HFFc6 (cell line): ENCODE measurements around the gene RTL9. TPM values are rescaled to one million over a fixed set of nuclear protein-coding genes. Genes with fewer than 3 reads are reported as not detected.
A peak's percentile ranks its signal among the peaks of the same experiment; 100 is the strongest.
"Not testable (repeated sequence)": the region's sequence is repeated elsewhere in the genome, so short reads cannot be mapped to it uniquely, and the experiment has no call there.

Experiments
- DNase-seq: peaks from one replicate; pipeline ENCODE4 v3.0.0-alpha.2; 2018
- H3K27ac Mint-ChIP-seq: 2 replicates; pipeline ENCODE4 v1.8.0; 2020; ENCODE audit warnings: mild to moderate bottlenecking, mixed read lengths
- H3K27me3 Mint-ChIP-seq: 2 replicates; pipeline ENCODE4 v1.8.0; 2021; ENCODE audit warnings: mild to moderate bottlenecking, moderate library complexity, mixed read lengths; ENCODE audit not compliant: insufficient read depth
- H3K36me3 Mint-ChIP-seq: 2 replicates; pipeline ENCODE4 v1.8.0; 2021; ENCODE audit warnings: low read depth, mixed read lengths
- H3K4me1 Mint-ChIP-seq: 2 replicates; pipeline ENCODE4 v1.8.0; 2020; ENCODE audit warnings: low read depth, mixed read lengths
- H3K4me3 Mint-ChIP-seq: 2 replicates; pipeline ENCODE4 v1.8.0; 2020; ENCODE audit warnings: mild to moderate bottlenecking, moderate library complexity, mixed read lengths
- H3K9me3 Mint-ChIP-seq: 2 replicates; pipeline ENCODE4 v1.8.0; 2020; ENCODE audit warnings: mild to moderate bottlenecking, mixed read lengths
- CTCF ChIP-seq: fragments of 200-600 bp; sonication (generic); IDR thresholded peaks from 2 replicates; pipeline ENCODE4 v1.5.0; 2021; ENCODE audit warnings: antibody characterized with exemption, mild to moderate bottlenecking
- total RNA-seq, 6 experiments: library from RNA; stranded (reverse); fragmentation: NEBNext Ultra II Directional; extraction: Animal tissue kit (Norgen Biotek cat#: 25700); gene quantifications; 2 replicates in 1 of 6; 3 replicates in 5 of 6; pipeline ENCODE4 v1.2.3, GENCODE V29; 2021

The RTL9 gene
- total RNA-seq, 6 experiments from 2014 or later = 0.24 to 0.48 (median 0.32) TPM

DNA sequence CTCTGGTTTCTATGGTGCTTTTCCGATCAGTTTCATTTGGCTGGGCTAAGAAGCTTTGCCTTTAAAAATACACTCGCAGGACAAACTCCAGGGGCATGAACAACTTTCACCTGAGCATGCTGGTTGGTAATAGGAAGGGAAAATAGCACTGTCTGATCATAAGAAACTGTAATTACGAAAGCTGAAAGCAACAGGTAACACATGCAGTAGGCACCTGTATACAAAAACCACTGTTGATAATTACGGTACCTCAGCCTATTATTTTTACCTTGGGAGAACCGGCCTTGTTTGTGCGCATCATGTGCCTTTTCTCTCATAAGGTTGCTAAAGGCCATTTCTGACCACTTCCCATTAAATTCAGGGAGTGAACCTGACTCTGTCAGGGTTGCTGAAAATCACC, 45.7 kb downstream of the RTL9 start:
- DNase-seq = no peak
- no peaks in the 10 kb centered on the region for H3K36me3 Mint-ChIP-seq
- H3K27me3 Mint-ChIP-seq = peaks cover 2% of the 10 kb centered on the region
- peak overlapping the region; percentile 97 for H3K27ac Mint-ChIP-seq
- no peaks in the 10 kb centered on the region for H3K9me3 Mint-ChIP-seq
- no peak for TF ChIP-seq CTCF
- H3K4me1 Mint-ChIP-seq = peaks cover 53% of the 10 kb centered on the region
- H3K4me3 Mint-ChIP-seq = peak overlapping the region; percentile 55; the same call in 1 of the 2 replicates

- not testable (repeated sequence) for H3K36me3 Mint-ChIP-seq, H3K4me3 Mint-ChIP-seq, H3K27me3 Mint-ChIP-seq, DNase-seq, H3K27ac Mint-ChIP-seq, H3K9me3 Mint-ChIP-seq
- peaks cover 71% of the 10 kb centered on the region for H3K4me1 Mint-ChIP-seq
Measured at GRCh38 chrX:110406250-110406649, 47.6 kb downstream of the RTL9 start.

DNA sequence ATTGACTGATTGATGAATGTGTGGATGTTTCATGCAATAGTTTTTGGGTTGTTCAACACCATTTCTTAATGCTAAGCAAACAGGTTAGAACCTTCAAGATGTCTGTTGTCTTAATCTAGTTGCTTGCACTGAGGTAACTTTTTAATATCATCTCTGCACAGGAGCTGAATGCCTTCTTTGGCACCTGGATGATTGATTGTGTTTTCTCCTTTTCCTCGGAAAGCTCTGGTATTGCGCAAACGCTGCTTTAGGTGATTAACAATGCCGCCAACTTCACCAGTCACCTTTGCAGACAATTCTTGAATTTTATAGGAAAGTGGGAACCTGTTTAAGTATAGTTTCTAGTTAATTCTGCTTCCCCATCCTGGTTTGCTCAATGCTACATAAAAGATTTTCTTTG, 48.2 kb downstream of the RTL9 start:
- Mint-ChIP-seq H3K4me3 (no peak overlapping the region), H3K27me3 (peaks cover 4% of the 10 kb centered on the region), H3K36me3 (no peaks in the 10 kb centered on the region), H3K4me1 (peaks cover 72% of the 10 kb centered on the region), H3K27ac (no peak overlapping the region), H3K9me3 (no peaks in the 10 kb centered on the region)
- DNase-seq = no peak
- no peak for TF ChIP-seq CTCF

DNA sequence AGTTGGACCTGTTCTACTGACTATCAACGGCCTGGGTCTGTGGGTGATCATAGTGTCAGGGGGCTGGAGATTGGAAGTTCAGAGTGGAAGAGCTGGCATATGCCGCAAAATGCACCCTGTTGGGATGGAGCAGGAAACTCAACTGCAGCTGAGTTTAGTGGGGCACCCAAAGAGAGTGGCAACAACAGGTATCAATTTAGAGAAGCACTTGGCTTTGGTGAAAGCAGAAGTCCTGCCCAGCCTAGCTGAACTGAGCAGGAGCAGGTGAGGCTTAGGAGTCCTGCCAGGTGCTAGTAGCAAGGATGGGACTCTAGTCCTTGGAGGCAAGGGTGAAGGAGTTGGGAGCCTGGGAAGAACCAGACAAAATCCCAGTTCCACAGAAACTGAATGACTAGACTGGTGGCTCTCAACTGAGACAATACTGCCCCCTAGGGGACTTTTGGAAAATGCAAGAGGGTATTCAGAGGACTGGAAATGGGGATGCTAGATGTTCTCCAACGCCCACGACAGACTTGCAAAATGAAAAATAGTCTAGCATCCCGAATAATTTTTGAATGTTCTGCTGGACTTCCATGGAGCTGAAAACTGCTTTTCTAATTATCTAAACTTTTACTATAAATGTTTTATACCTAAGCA, 49.4 kb downstream of the RTL9 start:
- DNase-seq = peak; percentile 46
- Mint-ChIP-seq H3K36me3 (no peaks in the 10 kb centered on the region), H3K27me3 (peaks cover 4% of the 10 kb centered on the region), H3K27ac (peak overlapping the region; percentile 49), H3K9me3 (no peaks in the 10 kb centered on the region), H3K4me1 (peaks cover 72% of the 10 kb centered on the region), H3K4me3 (no peak overlapping the region)
- TF ChIP-seq CTCF = peak; percentile 86

Other genes with a start within 250 kb of the RTL9 start
- 10 to 100 TPM; 10.1 to 13.4 (median 11.7) TPM for gene AMMECR1, start 40.8 kb upstream of the RTL9 start, total RNA-seq